Brain microvascular endothelial cell (primary cell): ENCODE measurements around the gene TMEM26.

Source experiments
- DNase-seq: peaks from one replicate; pipeline ENCODE4 v3.0.0-alpha.2; 2020
- H3K27ac ChIP-seq: fragments of 250-450 bp; sonication (Bioruptor Pico); 2 replicates; pipeline ENCODE4 v1.5.1; 2020; ENCODE audit warnings: mild to moderate bottlenecking, moderate library complexity
- H3K27me3 ChIP-seq: fragments of 250-450 bp; sonication (Bioruptor Pico); replicated peaks from 2 replicates; pipeline ENCODE4 v1.5.1; 2020; ENCODE audit warnings: mild to moderate bottlenecking
- H3K36me3 ChIP-seq: fragments of 250-450 bp; sonication (Bioruptor Pico); replicated peaks from 2 replicates; pipeline ENCODE4 v1.5.1; 2020; ENCODE audit warnings: mild to moderate bottlenecking
- H3K4me3 ChIP-seq: 2 replicates; pipeline ENCODE4 v1.5.1; 2011; ENCODE audit warnings: low read depth, mild to moderate bottlenecking, control low read depth, low read length, moderate library complexity
- CTCF ChIP-seq: IDR thresholded peaks from 2 replicates; pipeline ENCODE4 v1.5.1; 2011; ENCODE audit warnings: low read depth, mild to moderate bottlenecking, moderate library complexity, low read length, control low read depth, inconsistent platforms; ENCODE audit errors: missing control alignments
- in situ Hi-C: cut with HindIII; loops from 2 replicates; pipeline ENCODE4 v1.10.0; 2017; ENCODE audit warnings: low sequenced_read_pairs, low pct_ligation_motif_present

TMEM26 gene

DNA sequence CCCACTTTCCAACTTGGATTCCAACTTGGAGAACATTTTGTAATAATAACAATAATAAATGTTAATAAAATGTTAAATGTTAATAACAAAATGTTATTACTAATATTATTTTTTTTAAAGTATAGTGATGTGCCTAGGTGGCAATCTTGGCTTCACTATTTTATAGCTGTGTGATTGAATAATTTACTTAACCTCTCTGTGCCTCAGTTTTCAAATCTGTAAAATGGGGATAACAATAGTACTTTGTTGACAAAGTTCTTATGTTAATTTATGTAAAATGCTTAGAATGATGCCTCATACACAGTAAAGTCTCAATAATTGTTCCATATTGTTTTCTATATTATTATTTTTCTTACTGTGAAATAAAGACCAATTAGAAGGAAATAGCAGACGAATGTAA is 23.3 kb upstream of the TMEM26 start:
- H3K4me3 ChIP-seq: no peak overlapping the region
- no peak overlapping the region for H3K27ac ChIP-seq
- no peaks in the 10 kb centered on the region for H3K27me3 ChIP-seq
- no peak for TF ChIP-seq CTCF
- in situ Hi-C loops: no loop called here
- H3K36me3 ChIP-seq: no peaks in the 10 kb centered on the region
- DNase-seq: no peak

DNA sequence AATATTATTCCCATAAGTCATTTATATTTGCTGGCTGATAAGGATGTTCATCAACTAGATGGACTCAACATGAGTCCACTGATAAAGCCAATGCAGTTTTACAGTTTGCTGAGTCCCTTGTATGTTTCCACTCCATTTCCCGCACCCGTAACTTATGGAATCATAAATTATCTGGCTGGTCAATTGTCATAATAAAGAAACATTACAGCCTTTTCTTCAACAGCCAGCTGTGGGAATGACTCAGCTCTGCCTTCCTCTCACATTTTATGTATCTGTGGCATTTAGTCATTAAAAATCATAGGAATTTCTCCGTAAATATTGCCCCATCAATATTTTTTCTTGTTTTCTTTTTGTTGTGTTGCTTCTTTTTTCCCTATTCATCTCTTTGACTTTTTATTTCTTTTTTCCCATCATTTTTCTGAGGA is 22.3 kb upstream of the TMEM26 start:
- no peaks in the 10 kb centered on the region for H3K27me3 ChIP-seq
- no peak overlapping the region for H3K4me3 ChIP-seq
- in situ Hi-C loops: no loop called here
- H3K36me3 ChIP-seq: no peaks in the 10 kb centered on the region
- peak; percentile 58 for DNase-seq
- H3K27ac ChIP-seq: peak overlapping the region; percentile 40
- TF ChIP-seq CTCF: no peak

DNA sequence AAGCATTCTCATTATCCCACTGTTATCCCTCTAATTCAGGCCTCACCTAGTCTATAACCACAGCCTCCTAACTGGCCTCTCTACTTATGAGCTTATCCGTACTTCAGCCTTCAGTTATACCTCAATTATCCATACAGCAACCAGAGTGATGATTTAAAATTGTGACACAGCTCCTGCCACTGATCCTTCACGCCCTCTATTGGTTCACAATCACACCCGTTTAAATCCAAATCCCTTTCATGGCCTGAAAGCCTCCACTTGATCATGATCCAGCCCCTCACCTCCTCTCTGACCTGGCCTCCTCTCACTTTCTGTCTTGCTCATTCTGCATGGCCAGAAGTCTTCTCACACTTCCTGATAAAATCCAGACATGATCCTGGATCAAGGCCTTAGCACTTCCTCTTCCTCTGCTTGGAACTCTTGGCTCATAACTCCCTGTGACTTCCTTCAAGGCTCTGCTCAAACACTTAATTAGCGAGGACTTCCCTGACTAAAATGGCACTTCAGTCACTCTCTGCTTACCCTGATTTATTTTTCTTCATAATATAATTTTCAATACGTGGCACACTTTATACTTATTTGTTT is 19.0 kb upstream of the TMEM26 start:
- H3K27me3 ChIP-seq: no peaks in the 10 kb centered on the region
- DNase-seq: no peak
- H3K27ac ChIP-seq: no peak overlapping the region
- no peaks in the 10 kb centered on the region for H3K36me3 ChIP-seq
- H3K4me3 ChIP-seq: no peak overlapping the region
- in situ Hi-C loops: no loop called here
- TF ChIP-seq CTCF: no peak

DNA sequence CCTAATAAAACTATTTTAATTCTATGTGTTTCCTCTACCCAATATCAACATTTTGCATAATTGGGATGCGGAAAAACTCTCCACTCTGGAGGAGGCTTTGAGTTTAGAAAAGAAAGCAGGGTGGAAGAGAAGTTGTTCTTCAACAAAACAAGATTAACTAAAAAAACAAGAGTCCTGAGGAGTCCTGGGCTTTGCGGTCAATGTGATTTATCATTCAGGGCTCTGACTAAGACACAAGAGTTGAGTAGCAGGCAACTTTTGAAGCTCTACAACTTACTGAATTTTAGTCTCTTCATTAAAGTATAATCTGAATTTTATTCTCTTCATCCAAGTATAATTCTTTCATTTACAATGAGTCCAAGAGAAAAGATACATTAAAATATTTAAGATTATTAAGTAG is 18.3 kb upstream of the TMEM26 start:
- H3K4me3 ChIP-seq: no peak overlapping the region
- no peaks in the 10 kb centered on the region for H3K36me3 ChIP-seq
- peak; percentile 72 for DNase-seq
- H3K27me3 ChIP-seq: no peaks in the 10 kb centered on the region
- no peak for TF ChIP-seq CTCF
- in situ Hi-C loops: no loop called here
- no peak overlapping the region for H3K27ac ChIP-seq

DNA sequence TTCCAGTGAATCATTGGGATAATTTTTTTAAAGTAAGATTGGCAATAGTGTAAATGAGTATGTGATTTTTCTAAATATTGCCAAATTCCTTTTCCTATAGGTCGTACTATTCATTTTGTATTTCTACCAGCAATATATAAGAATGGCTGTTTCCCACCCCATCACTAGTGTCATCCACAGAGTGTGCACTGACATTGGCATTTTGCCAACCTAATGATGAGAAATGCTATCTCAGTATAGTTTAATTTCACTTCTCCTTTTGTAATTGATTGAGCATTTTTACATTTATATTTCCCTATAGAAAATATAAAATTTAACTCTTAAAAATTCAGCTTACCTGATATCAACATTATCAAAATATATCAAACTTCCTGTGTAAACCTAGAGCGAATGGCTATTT is 17.6 kb upstream of the TMEM26 start:
- TF ChIP-seq CTCF: no peak
- DNase-seq: no peak
- H3K27ac ChIP-seq: no peak overlapping the region
- in situ Hi-C loops: no loop called here
- H3K27me3 ChIP-seq: no peaks in the 10 kb centered on the region
- H3K36me3 ChIP-seq: no peaks in the 10 kb centered on the region
- H3K4me3 ChIP-seq: no peak overlapping the region
